GM19099 (cell line): ENCODE data around the gene PXYLP1.

Experiments used
- POLR2A ChIP-seq: IDR thresholded peaks from 3 replicates; pipeline ENCODE4 v1.6.1; 2011; ENCODE audit warnings: low read depth; ENCODE audit not compliant: insufficient read length; ENCODE audit errors: extremely low read depth

The PXYLP1 gene

GRCh38 chr3:141287326-141287725, 55.7 kb downstream of the PXYLP1 start:
- no peak for TF ChIP-seq POLR2A

- no peak for TF ChIP-seq POLR2A
These were observed 56.8 kb downstream of the PXYLP1 start for GRCh38 chr3:141288336-141288990.

- no peak for TF ChIP-seq POLR2A
These were observed 57.7 kb downstream of the PXYLP1 start for GRCh38 chr3:141289228-141289772.

GRCh38 chr3:141291559-141292355, 60.1 kb downstream of the PXYLP1 start:
- no peak for TF ChIP-seq POLR2A

GRCh38 chr3:141292356-141293058, 60.9 kb downstream of the PXYLP1 start:
- no peak for TF ChIP-seq POLR2A

- TF ChIP-seq POLR2A: no peak
These were observed 62.7 kb downstream of the PXYLP1 start for GRCh38 chr3:141294301-141294700.

- no peak for TF ChIP-seq POLR2A
These were observed 63.2 kb downstream of the PXYLP1 start for GRCh38 chr3:141294848-141295247.

GRCh38 chr3:141302364-141303141, 70.9 kb downstream of the PXYLP1 start:
- TF ChIP-seq POLR2A: no peak

GRCh38 chr3:141303481-141304223, 72.0 kb downstream of the PXYLP1 start:
- TF ChIP-seq POLR2A: no peak

GRCh38 chr3:141305436-141305835, 73.8 kb downstream of the PXYLP1 start:
- no peak for TF ChIP-seq POLR2A

GRCh38 chr3:141306276-141306675, 74.7 kb downstream of the PXYLP1 start:
- no peak for TF ChIP-seq POLR2A

GRCh38 chr3:141306922-141307321, 75.3 kb downstream of the PXYLP1 start:
- TF ChIP-seq POLR2A: no peak

- TF ChIP-seq POLR2A: no peak
These were observed 75.9 kb downstream of the PXYLP1 start for GRCh38 chr3:141307351-141308059.
